Endothelial cell of umbilical vein (primary cell): ENCODE data around the gene JMJD6.

Experiments
- CTCF ChIP-seq, 2 donors: IDR thresholded peaks; 1 replicate in 1 of 2; 2 replicates in 1 of 2; pipeline ENCODE4 v1.5.1; 2011; ENCODE audit warnings: low read length in 2 of 2, mild to moderate bottlenecking in 2 of 2, moderate library complexity in 2 of 2, control low read depth in 1 of 2, inconsistent platforms in 1 of 2, low read depth in 1 of 2; ENCODE audit not compliant: insufficient read depth in 1 of 2; ENCODE audit errors: extremely low read depth in 1 of 2
- FOS ChIP-seq: IDR thresholded peaks from 2 replicates; pipeline ENCODE4 v1.6.1; 2011; ENCODE audit warnings: mild to moderate bottlenecking, low read length, moderate library complexity, borderline replicate concordance; ENCODE audit not compliant: insufficient read depth
- JUN ChIP-seq: IDR thresholded peaks from 2 replicates; pipeline ENCODE4 v1.6.1; 2011; ENCODE audit warnings: borderline replicate concordance, low read depth; ENCODE audit not compliant: insufficient read length, insufficient read depth
- POLR2A ChIP-seq: IDR thresholded peaks from 2 replicates; pipeline ENCODE4 v1.6.1; 2012; ENCODE audit warnings: low read depth, mild to moderate bottlenecking, control low read depth, low read length

DNA sequence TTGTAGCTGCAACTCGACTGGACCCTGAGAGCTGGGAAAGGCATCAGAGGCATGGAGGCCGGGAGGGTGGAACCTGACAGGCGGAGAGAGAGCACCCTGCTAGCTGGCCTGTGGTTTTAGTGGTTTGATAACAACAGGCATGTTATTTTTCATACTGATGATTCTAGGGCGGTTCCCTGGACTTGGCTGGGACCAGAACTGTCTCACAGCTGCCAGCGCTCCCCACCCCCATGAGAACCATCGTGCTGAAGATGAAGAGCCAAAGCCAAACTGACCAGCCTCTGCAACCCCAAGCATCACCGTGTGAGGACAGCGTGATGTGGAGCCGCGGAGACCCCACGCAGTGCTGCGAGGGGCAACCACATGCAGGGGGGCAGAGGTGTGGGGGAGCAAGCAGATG lies 44.1 kb downstream of the JMJD6 start:
- TF ChIP-seq CTCF (IDR thresholded peaks at IDR 0.05; ENCODE audit: extremely low read depth in 1 of 2, insufficient read depth in 1 of 2, low read depth in 1 of 2, low read length in 2 of 2) (no peak), FOS (no peak), POLR2A (no peak), JUN (no peak)
